Right lobe of liver (tissue), 4 donors: ENCODE results near the gene COL18A1.

ENCODE experiments used
- POLR2A ChIP-seq: fragments of 450-650 bp; IDR thresholded peaks from one replicate; pipeline ENCODE4 v1.6.1; 2017; ENCODE audit warnings: antibody characterized with exemption, mild to moderate bottlenecking
- TF ChIP-seq, protein P1 (sequence below), 4 donors: fragments of 200-600 bp in 3 of 4; fragments of 450-650 bp in 1 of 4; IDR thresholded peaks; one replicate each; pipeline versions ENCODE4 v1.5.1 to v1.8.0; 2016 to 2022; ENCODE audit warnings: antibody characterized with exemption in 4 of 4, mild to moderate bottlenecking in 2 of 4
- donor health status: DM: no; HTN: no; CAD: no.
- donor health status: DM: no; HTN: no; CAD: no.
- donor health status: DM: no; HTN: yes; CAD: no.

- TF ChIP-seq POLR2A: no peak
- TF ChIP-seq, protein P1, sequence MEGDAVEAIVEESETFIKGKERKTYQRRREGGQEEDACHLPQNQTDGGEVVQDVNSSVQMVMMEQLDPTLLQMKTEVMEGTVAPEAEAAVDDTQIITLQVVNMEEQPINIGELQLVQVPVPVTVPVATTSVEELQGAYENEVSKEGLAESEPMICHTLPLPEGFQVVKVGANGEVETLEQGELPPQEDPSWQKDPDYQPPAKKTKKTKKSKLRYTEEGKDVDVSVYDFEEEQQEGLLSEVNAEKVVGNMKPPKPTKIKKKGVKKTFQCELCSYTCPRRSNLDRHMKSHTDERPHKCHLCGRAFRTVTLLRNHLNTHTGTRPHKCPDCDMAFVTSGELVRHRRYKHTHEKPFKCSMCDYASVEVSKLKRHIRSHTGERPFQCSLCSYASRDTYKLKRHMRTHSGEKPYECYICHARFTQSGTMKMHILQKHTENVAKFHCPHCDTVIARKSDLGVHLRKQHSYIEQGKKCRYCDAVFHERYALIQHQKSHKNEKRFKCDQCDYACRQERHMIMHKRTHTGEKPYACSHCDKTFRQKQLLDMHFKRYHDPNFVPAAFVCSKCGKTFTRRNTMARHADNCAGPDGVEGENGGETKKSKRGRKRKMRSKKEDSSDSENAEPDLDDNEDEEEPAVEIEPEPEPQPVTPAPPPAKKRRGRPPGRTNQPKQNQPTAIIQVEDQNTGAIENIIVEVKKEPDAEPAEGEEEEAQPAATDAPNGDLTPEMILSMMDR (IDR thresholded peaks at IDR 0.05): no peak
Observed at GRCh38 chr21:45428534-45428933, 23.6 kb downstream of the COL18A1 start.
